ENCODE results near the gene HSPBAP1. TPM values are rescaled to one million over a fixed set of nuclear protein-coding genes. Genes with fewer than 3 reads are reported as not detected.
"Not testable (repeated sequence)": the region's sequence is repeated elsewhere in the genome, so short reads cannot be mapped to it uniquely, and the experiment has no call there.

The HSPBAP1 gene
- total RNA-seq, 1 experiment from 2014 or later = 8.9 TPM

GRCh38 chr3:122758877-122759560 lies 34.6 kb downstream of the HSPBAP1 start:
- intact Hi-C loops (cut with micrococcal nuclease; ENCODE audit: unreplicated experiment) = no loop called here
- CTCF ChIA-PET = no interaction called here
- Mint-ChIP-seq H3K36me3 (ENCODE audit: insufficient read depth, unreplicated experiment) (no peaks in the 10 kb centered on the region), H3K9me3 (ENCODE audit: low read depth, unreplicated experiment) (no peaks in the 10 kb centered on the region), H3K4me1 (ENCODE audit: low read depth, unreplicated experiment) (no peaks in the 10 kb centered on the region), H3K27ac (ENCODE audit: unreplicated experiment) (no peak overlapping the region), H3K4me3 (ENCODE audit: low read depth, unreplicated experiment) (no peak overlapping the region), H3K27me3 (ENCODE audit: unreplicated experiment) (no peaks in the 10 kb centered on the region)
- no peak for TF ChIP-seq CTCF (IDR thresholded peaks at IDR 0.05; ENCODE audit: unreplicated experiment)
- BruUV-seq (replicated peaks) = no TSS peak
- no peak for DNase-seq

- TF ChIP-seq CTCF (IDR thresholded peaks at IDR 0.05; ENCODE audit: unreplicated experiment) = no peak
- no TSS peak for BruUV-seq (replicated peaks)
- H3K27ac Mint-ChIP-seq (ENCODE audit: unreplicated experiment) = no peak overlapping the region
- no peak overlapping the region for H3K4me3 Mint-ChIP-seq (ENCODE audit: low read depth, unreplicated experiment)
- intact Hi-C loops (cut with micrococcal nuclease; ENCODE audit: unreplicated experiment) = loop anchor here (1.0 to 2.0 kb wide), 2 partner anchors 99 to 273 kb away; no protein-coding TSS in a partner anchor
- CTCF ChIA-PET = interaction anchor here (0.6 to 1.3 kb wide), 11 partner anchors 31 to 465 kb away, joined by 3 to 10 read pairs (median 4); partner anchors contain the start of genes HSPBAP1 and SEMA5B
- no peak for DNase-seq
- no peaks in the 10 kb centered on the region for H3K27me3 Mint-ChIP-seq (ENCODE audit: unreplicated experiment)
- no peaks in the 10 kb centered on the region for H3K9me3 Mint-ChIP-seq (ENCODE audit: low read depth, unreplicated experiment)
- H3K4me1 Mint-ChIP-seq (ENCODE audit: low read depth, unreplicated experiment) = no peaks in the 10 kb centered on the region
- no peaks in the 10 kb centered on the region for H3K36me3 Mint-ChIP-seq (ENCODE audit: insufficient read depth, unreplicated experiment)
Measured at GRCh38 chr3:122755491-122755890, 38.1 kb downstream of the HSPBAP1 start.

GRCh38 chr3:122754929-122755328 lies 38.7 kb downstream of the HSPBAP1 start:
- no peak overlapping the region for H3K27ac Mint-ChIP-seq (ENCODE audit: unreplicated experiment)
- BruUV-seq (replicated peaks) = no TSS peak
- no peaks in the 10 kb centered on the region for H3K4me1 Mint-ChIP-seq (ENCODE audit: low read depth, unreplicated experiment)
- TF ChIP-seq CTCF (IDR thresholded peaks at IDR 0.05; ENCODE audit: unreplicated experiment) = peak; percentile 59
- no peak overlapping the region for H3K4me3 Mint-ChIP-seq (ENCODE audit: low read depth, unreplicated experiment)
- intact Hi-C loops (cut with micrococcal nuclease; ENCODE audit: unreplicated experiment) = loop anchor here (1.0 to 2.0 kb wide), 2 partner anchors 100 to 273 kb away; no protein-coding TSS in a partner anchor
- DNase-seq = peak; percentile 32
- H3K27me3 Mint-ChIP-seq (ENCODE audit: unreplicated experiment) = no peaks in the 10 kb centered on the region
- H3K36me3 Mint-ChIP-seq (ENCODE audit: insufficient read depth, unreplicated experiment) = no peaks in the 10 kb centered on the region
- CTCF ChIA-PET = interaction anchor here (0.6 to 1.3 kb wide), 10 partner anchors 32 to 346 kb away, joined by 3 to 10 read pairs (median 4); partner anchors contain the start of genes HSPBAP1 and SEMA5B
- no peaks in the 10 kb centered on the region for H3K9me3 Mint-ChIP-seq (ENCODE audit: low read depth, unreplicated experiment)

- no peak for TF ChIP-seq CTCF (IDR thresholded peaks at IDR 0.05; ENCODE audit: unreplicated experiment)
- no peak for DNase-seq
- intact Hi-C loops (cut with micrococcal nuclease; ENCODE audit: unreplicated experiment) = no loop called here
- no peaks in the 10 kb centered on the region for H3K9me3 Mint-ChIP-seq (ENCODE audit: low read depth, unreplicated experiment)
- no peaks in the 10 kb centered on the region for H3K27me3 Mint-ChIP-seq (ENCODE audit: unreplicated experiment)
- CTCF ChIA-PET = no interaction called here
- no peaks in the 10 kb centered on the region for H3K36me3 Mint-ChIP-seq (ENCODE audit: insufficient read depth, unreplicated experiment)
- no peaks in the 10 kb centered on the region for H3K4me1 Mint-ChIP-seq (ENCODE audit: low read depth, unreplicated experiment)
- BruUV-seq (replicated peaks) = no TSS peak
- H3K4me3 Mint-ChIP-seq (ENCODE audit: low read depth, unreplicated experiment) = no peak overlapping the region
- H3K27ac Mint-ChIP-seq (ENCODE audit: unreplicated experiment) = no peak overlapping the region
Measured at GRCh38 chr3:122748347-122748746, 45.3 kb downstream of the HSPBAP1 start.

GRCh38 chr3:122747295-122747694 lies 46.3 kb downstream of the HSPBAP1 start:
- H3K27ac Mint-ChIP-seq (ENCODE audit: unreplicated experiment); CTCF ChIA-PET; H3K36me3 Mint-ChIP-seq (ENCODE audit: insufficient read depth, unreplicated experiment); H3K9me3 Mint-ChIP-seq (ENCODE audit: low read depth, unreplicated experiment); H3K27me3 Mint-ChIP-seq (ENCODE audit: unreplicated experiment); DNase-seq; BruUV-seq (replicated peaks); H3K4me3 Mint-ChIP-seq (ENCODE audit: low read depth, unreplicated experiment); intact Hi-C loops (cut with micrococcal nuclease; ENCODE audit: unreplicated experiment); H3K4me1 Mint-ChIP-seq (ENCODE audit: low read depth, unreplicated experiment): not testable (repeated sequence)

Data from Calu3 (cell line).